ENCODE measurements around the gene C18orf63. TPM values are rescaled to one million over a fixed set of nuclear protein-coding genes. Genes with fewer than 3 reads are reported as not detected.

C18orf63 gene
- total RNA-seq, 1 experiment from 2014 or later: not detected

GRCh38 chr18:74299162-74299561, 16.5 kb upstream of the C18orf63 start:
- TF ChIP-seq ZBTB33 (IDR thresholded peaks at IDR 0.05; ENCODE audit: extremely low read depth, insufficient replicate concordance, low read length): no peak
- no peak for TF ChIP-seq CBX3 (IDR thresholded peaks at IDR 0.05; ENCODE audit: low read depth)
- no peak for TF ChIP-seq CEBPB (IDR thresholded peaks at IDR 0.05; ENCODE audit: low read depth)
- no peak for TF ChIP-seq YY1 (IDR thresholded peaks at IDR 0.05; ENCODE audit: extremely low read depth, insufficient replicate concordance, low read depth, low read length)
- no peak for TF ChIP-seq POLR2AphosphoS5 (IDR thresholded peaks at IDR 0.05; ENCODE audit: low read depth, low read length)
- no peak for TF ChIP-seq ZNF274 (IDR thresholded peaks at IDR 0.05; ENCODE audit: low read depth, low read length)
- no peak for TF ChIP-seq TCF7L2 (IDR thresholded peaks at IDR 0.05; ENCODE audit: borderline replicate concordance, extremely low read depth, insufficient read depth, insufficient read length)
- no peak for TF ChIP-seq EZH2phosphoT487 (IDR thresholded peaks at IDR 0.05; ENCODE audit: borderline replicate concordance)
- no peak for TF ChIP-seq SP1 (IDR thresholded peaks at IDR 0.05; ENCODE audit: low read depth)
- TF ChIP-seq EZH2 (IDR thresholded peaks at IDR 0.05): no peak
- no peak for TF ChIP-seq CTCF (IDR thresholded peaks at IDR 0.05 in 2 of 3, conservative IDR thresholded peaks at IDR 0.05 in 1 of 3; ENCODE audit: borderline replicate concordance in 1 of 3, insufficient read depth in 1 of 3, low read depth in 2 of 3, low read length in 2 of 3)
- no peak for TF ChIP-seq SRF (IDR thresholded peaks at IDR 0.05; ENCODE audit: low read depth)
- TF ChIP-seq POLR2A (IDR thresholded peaks at IDR 0.05; ENCODE audit: borderline replicate concordance, extremely low read depth, insufficient read depth, insufficient read length): no peak
- TF ChIP-seq SIN3A (IDR thresholded peaks at IDR 0.05; ENCODE audit: low read depth): no peak
- no peak for TF ChIP-seq ATF3 (IDR thresholded peaks at IDR 0.05)
- no peak for TF ChIP-seq EGR1 (IDR thresholded peaks at IDR 0.05; ENCODE audit: low read depth)
- no peak for TF ChIP-seq MAX (IDR thresholded peaks at IDR 0.05)
- TF ChIP-seq ELF1 (IDR thresholded peaks at IDR 0.05; ENCODE audit: borderline replicate concordance, low read depth): no peak
- no peak for TF ChIP-seq ZFX (IDR thresholded peaks at IDR 0.05)
- TF ChIP-seq FOSL1 (IDR thresholded peaks at IDR 0.05; ENCODE audit: low read depth): no peak
- BruUV-seq (replicated peaks): no TSS peak
- no peak overlapping the region for H3K27ac ChIP-seq (ENCODE audit: low read depth, low read length)

More at GRCh38 chr18:74299162-74299561, 16.5 kb upstream of the C18orf63 start:
- 0 out of 2 replicates have a peak, but pooled peaks cover 5% of the 10 kb centered on the region for H3K27me3 ChIP-seq (ENCODE audit: insufficient read depth, low read length)
- no peaks in the 10 kb centered on the region for H4K20me1 ChIP-seq (ENCODE audit: insufficient read depth)
- H3K79me2 ChIP-seq (ENCODE audit: insufficient read depth, low read length): no peaks in the 10 kb centered on the region
- no peak overlapping the region for H2AFZ ChIP-seq (ENCODE audit: low read depth, low read length, poor library complexity, severe bottlenecking)
- no peaks in the 10 kb centered on the region for H3K4me1 ChIP-seq (ENCODE audit: control insufficient read depth in 1 of 2, insufficient read depth in 2 of 2, low read length in 2 of 2)
- H3K36me3 ChIP-seq (ENCODE audit: control insufficient read depth in 1 of 2, insufficient read depth in 2 of 2, low read length in 2 of 2): no peaks in the 10 kb centered on the region
- POLR2A ChIA-PET: no interaction called here
- CTCF ChIA-PET: no interaction called here
- no peak for ATAC-seq
- no peaks in the 10 kb centered on the region for H3K9me2 ChIP-seq (ENCODE audit: insufficient read depth)
- H3K4me2 ChIP-seq (ENCODE audit: low read length): no peak overlapping the region
- RAD21 ChIA-PET (ENCODE audit: low non-redundant PET in 1 of 2, low total read pairs in 2 of 2, uncharacterized antibody in 2 of 2, unreplicated experiment in 2 of 2): no interaction called here
- H3K9ac ChIP-seq (ENCODE audit: low read length): no peak overlapping the region
- DNase-seq (ENCODE audit: low read depth, low spot score): no peak
- intact Hi-C loops (cut with micrococcal nuclease): no loop called here
- no peak overlapping the region for H3K4me3 ChIP-seq (replicated peaks in 1 of 2; ENCODE audit: low read depth in 1 of 2, low read length in 2 of 2)
- no peaks in the 10 kb centered on the region for H3K9me3 ChIP-seq (ENCODE audit: control insufficient read depth in 1 of 2, insufficient read depth in 1 of 2, low read depth in 1 of 2, low read length in 2 of 2)

All from HCT116 (cell line).